ENCODE data around the gene RNF146. TPM values are rescaled to one million over a fixed set of nuclear protein-coding genes. Genes with fewer than 3 reads are reported as not detected.

Gene RNF146
- polyA plus RNA-seq, 3 donors = 14.7 to 63.4 (median 22.5) TPM

DNA sequence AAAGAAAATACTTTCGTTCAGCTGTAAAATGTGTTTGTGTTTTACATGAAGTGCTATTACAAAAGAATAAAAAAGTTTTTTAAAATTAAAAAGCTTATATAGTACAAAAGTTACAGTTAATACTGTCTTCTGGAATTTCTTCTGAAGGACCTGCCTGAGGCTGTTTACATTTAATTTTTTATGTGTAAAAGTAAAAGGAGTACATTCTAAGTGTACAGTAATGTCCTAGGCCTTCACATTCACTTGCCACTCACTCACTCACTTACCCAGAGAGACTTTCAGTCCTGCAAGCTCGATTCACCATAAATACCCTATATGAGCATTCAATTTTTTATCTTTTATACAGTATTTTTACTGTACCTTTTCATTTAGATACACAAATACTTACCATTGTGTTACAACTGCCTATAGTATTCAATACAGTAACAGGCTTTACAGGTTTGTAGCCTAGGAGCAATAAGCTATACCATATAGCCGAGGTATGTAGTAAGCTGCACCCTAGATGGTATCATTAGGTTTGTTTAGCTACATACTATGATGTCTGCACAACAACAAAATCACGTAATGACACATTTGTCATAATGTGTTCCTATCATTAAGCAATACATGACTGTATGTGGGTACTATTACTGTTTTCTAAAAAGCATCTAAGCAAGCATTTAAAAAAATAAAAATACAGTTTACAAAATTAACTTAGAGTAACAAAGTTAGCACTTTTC, 33.0 kb downstream of the RNF146 start:
- Mint-ChIP-seq H3K4me1 (peaks cover 19% of the 10 kb centered on the region), H3K27me3 (ENCODE audit: low read depth in 3 of 3) (no peaks in the 10 kb centered on the region), H3K4me3 (no peak overlapping the region), H3K9me3 (no peaks in the 10 kb centered on the region), H3K36me3 (peaks cover 21 to 26% of the 10 kb centered on the region in 2 donors), H3K27ac (no peak overlapping the region)
- Histone ChIP-seq H3K27ac (ENCODE audit: low read depth in 1 of 2, low read length in 2 of 2) (peak overlapping the region in 1 of 2 donors; percentile 55), H3K36me3 (replicated peaks in 1 of 2; ENCODE audit: control insufficient read depth in 1 of 2, insufficient read depth in 2 of 2, low read length in 2 of 2) (peaks cover 22 to 50% of the 10 kb centered on the region in 2 donors), H2AFZ (ENCODE audit: insufficient read depth, low read depth, low read length, poor library complexity, severe bottlenecking) (no peak overlapping the region), H4K20me1 (ENCODE audit: insufficient read depth, low read length) (peaks cover 74% of the 10 kb centered on the region), H3K9me3 (replicated peaks in 1 of 2; ENCODE audit: control insufficient read depth in 1 of 2, insufficient read depth in 1 of 2, low read length in 2 of 2) (no peaks in the 10 kb centered on the region), H3K9ac (ENCODE audit: insufficient read depth, low read length, poor library complexity, severe bottlenecking) (no peak overlapping the region), H3K4me1 (ENCODE audit: control insufficient read depth in 1 of 2, insufficient read depth in 2 of 2, low read length in 2 of 2) (peaks cover 11 to 17% of the 10 kb centered on the region in 2 donors), H3K79me2 (ENCODE audit: insufficient read depth, low read length) (peaks cover 32% of the 10 kb centered on the region), H3K4me2 (replicated peaks; ENCODE audit: extremely low read depth, low read length, poor library complexity, severe bottlenecking) (no peak overlapping the region), H3K4me3 (replicated peaks in 1 of 3; ENCODE audit: low read depth in 2 of 3, low read length in 3 of 3) (no peak overlapping the region), H3K27me3 (ENCODE audit: control insufficient read depth in 2 of 2, insufficient read depth in 2 of 2, low read length in 2 of 2) (no peaks in the 10 kb centered on the region)
- intact Hi-C loops (cut with micrococcal nuclease) = loop anchor here (5.0 kb wide), 1 partner anchor 238 kb away; no protein-coding TSS in a partner anchor
- TF ChIP-seq, protein P1, sequence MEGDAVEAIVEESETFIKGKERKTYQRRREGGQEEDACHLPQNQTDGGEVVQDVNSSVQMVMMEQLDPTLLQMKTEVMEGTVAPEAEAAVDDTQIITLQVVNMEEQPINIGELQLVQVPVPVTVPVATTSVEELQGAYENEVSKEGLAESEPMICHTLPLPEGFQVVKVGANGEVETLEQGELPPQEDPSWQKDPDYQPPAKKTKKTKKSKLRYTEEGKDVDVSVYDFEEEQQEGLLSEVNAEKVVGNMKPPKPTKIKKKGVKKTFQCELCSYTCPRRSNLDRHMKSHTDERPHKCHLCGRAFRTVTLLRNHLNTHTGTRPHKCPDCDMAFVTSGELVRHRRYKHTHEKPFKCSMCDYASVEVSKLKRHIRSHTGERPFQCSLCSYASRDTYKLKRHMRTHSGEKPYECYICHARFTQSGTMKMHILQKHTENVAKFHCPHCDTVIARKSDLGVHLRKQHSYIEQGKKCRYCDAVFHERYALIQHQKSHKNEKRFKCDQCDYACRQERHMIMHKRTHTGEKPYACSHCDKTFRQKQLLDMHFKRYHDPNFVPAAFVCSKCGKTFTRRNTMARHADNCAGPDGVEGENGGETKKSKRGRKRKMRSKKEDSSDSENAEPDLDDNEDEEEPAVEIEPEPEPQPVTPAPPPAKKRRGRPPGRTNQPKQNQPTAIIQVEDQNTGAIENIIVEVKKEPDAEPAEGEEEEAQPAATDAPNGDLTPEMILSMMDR (IDR thresholded peaks at IDR 0.05) = no peak
- no CpG with 5 or more reads among the region's 4 CpGs for WGBS (ENCODE audit: insufficient coverage)
- no peak for DNase-seq

DNA sequence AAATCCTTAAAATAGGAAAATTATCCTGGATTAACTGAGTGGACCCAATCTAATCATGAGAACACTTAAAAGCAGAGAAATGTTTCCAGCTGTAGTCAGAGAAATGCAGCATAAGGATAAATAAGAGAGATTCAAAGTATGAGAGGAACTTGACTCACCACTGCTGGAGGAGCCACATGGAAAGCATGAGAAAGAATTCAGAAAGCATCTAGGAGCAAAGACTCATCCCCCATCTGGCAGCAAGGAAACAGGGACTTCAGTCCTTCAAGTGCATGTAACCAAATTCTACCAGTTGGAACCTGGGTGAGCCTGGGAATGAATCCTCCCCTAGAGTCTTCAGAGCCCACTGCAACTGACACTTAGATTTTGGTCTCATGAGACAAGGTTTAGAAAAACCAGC, 33.7 kb downstream of the RNF146 start:
- peaks cover 21 to 44% of the 10 kb centered on the region in 2 donors for H3K36me3 ChIP-seq (replicated peaks in 1 of 2; ENCODE audit: control insufficient read depth in 1 of 2, insufficient read depth in 2 of 2, low read length in 2 of 2)
- H3K36me3 Mint-ChIP-seq = peaks cover 22 to 28% of the 10 kb centered on the region in 2 donors
- TF ChIP-seq, protein P1 (IDR thresholded peaks at IDR 0.05) = no peak
- no peaks in the 10 kb centered on the region for H3K27me3 Mint-ChIP-seq (ENCODE audit: low read depth in 3 of 3)
- peak overlapping the region in 1 of 2 donors; percentile 55 for H3K27ac ChIP-seq (ENCODE audit: low read depth in 1 of 2, low read length in 2 of 2)
- peaks cover 23% of the 10 kb centered on the region for H3K4me1 Mint-ChIP-seq
- H3K9me3 ChIP-seq (replicated peaks in 1 of 2; ENCODE audit: control insufficient read depth in 1 of 2, insufficient read depth in 1 of 2, low read length in 2 of 2) = no peaks in the 10 kb centered on the region
- no peak overlapping the region for H2AFZ ChIP-seq (ENCODE audit: insufficient read depth, low read depth, low read length, poor library complexity, severe bottlenecking)
- H3K27ac Mint-ChIP-seq = peak overlapping the region in 2 of 7 donors; percentile 16 to 55
- H3K4me3 Mint-ChIP-seq = no peak overlapping the region
- H3K27me3 ChIP-seq (ENCODE audit: control insufficient read depth in 2 of 2, insufficient read depth in 2 of 2, low read length in 2 of 2) = no peaks in the 10 kb centered on the region
- H3K4me2 ChIP-seq (replicated peaks; ENCODE audit: extremely low read depth, low read length, poor library complexity, severe bottlenecking) = no peak overlapping the region
- H3K9ac ChIP-seq (ENCODE audit: insufficient read depth, low read length, poor library complexity, severe bottlenecking) = no peak overlapping the region
- peaks cover 11 to 17% of the 10 kb centered on the region in 2 donors for H3K4me1 ChIP-seq (ENCODE audit: control insufficient read depth in 1 of 2, insufficient read depth in 2 of 2, low read length in 2 of 2)
- peaks cover 32% of the 10 kb centered on the region for H3K79me2 ChIP-seq (ENCODE audit: insufficient read depth, low read length)
- no peak overlapping the region for H3K4me3 ChIP-seq (replicated peaks in 1 of 3; ENCODE audit: low read depth in 2 of 3, low read length in 3 of 3)
- intact Hi-C loops (cut with micrococcal nuclease) = loop anchor here (5.0 kb wide), 1 partner anchor 237 kb away; no protein-coding TSS in a partner anchor
- DNase-seq = no peak
- peaks cover 66% of the 10 kb centered on the region for H4K20me1 ChIP-seq (ENCODE audit: insufficient read depth, low read length)
- no peaks in the 10 kb centered on the region for H3K9me3 Mint-ChIP-seq
